ENCODE measurements around the gene MAPK11. TPM values are rescaled to one million over a fixed set of nuclear protein-coding genes. Genes with fewer than 3 reads are reported as not detected.

The MAPK11 gene
- total RNA-seq, 1 experiment from 2014 or later: 5.5 TPM

DNA sequence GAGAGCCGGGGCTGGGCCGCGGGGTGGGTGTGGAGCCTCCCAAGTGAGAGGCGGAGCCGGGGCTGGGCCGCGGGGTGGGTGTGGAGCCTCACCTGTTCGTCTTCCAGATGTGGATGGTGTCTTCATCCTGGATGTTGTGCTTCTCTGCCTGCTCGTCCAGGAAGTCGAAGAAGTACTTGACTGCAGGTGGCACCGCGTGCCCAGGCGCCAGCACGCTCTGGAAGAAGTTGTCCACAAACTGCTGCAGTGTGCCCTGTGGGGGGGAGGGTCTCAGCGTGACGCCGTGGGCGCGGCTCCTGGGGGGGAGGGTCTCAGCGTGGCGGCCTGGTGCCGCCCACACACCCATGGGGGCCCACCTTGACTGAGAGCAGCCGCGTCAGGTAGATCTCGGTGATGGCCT is 7.6 kb upstream of the MAPK11 start:
- DNase-seq: no peak
- Histone ChIP-seq H3F3A (ENCODE audit: insufficient read depth, low read depth) (peaks cover 75% of the 10 kb centered on the region), H3K4me2 (no peak overlapping the region), H3K4me1 (replicated peaks; ENCODE audit: insufficient read depth) (peaks cover 31% of the 10 kb centered on the region), H3K36me3 (ENCODE audit: low read depth) (peaks cover 63% of the 10 kb centered on the region), H3K27me3 (ENCODE audit: insufficient read depth, low read depth) (no peaks in the 10 kb centered on the region), H3K9me3 (ENCODE audit: insufficient read depth, low read depth) (no peaks in the 10 kb centered on the region), H3K4me3 (no peak overlapping the region), H2AFZ (no peak overlapping the region), H3K9me2 (ENCODE audit: insufficient read depth) (no peaks in the 10 kb centered on the region), H3K79me2 (ENCODE audit: low read depth) (peaks cover 21% of the 10 kb centered on the region), H4K20me1 (ENCODE audit: insufficient read depth) (peaks cover 22% of the 10 kb centered on the region), H3K27ac (no peak overlapping the region)
- no TSS peak for BruUV-seq (replicated peaks)
- ChIA-PET CTCF (no interaction called here), POLR2A (ENCODE audit: unreplicated experiment) (no interaction called here)
- intact Hi-C loops (cut with micrococcal nuclease; ENCODE audit: unreplicated experiment): no loop called here
- no peak for TF ChIP-seq EZH2 (IDR thresholded peaks at IDR 0.05; ENCODE audit: low read depth)
- TF ChIP-seq, protein P1, sequence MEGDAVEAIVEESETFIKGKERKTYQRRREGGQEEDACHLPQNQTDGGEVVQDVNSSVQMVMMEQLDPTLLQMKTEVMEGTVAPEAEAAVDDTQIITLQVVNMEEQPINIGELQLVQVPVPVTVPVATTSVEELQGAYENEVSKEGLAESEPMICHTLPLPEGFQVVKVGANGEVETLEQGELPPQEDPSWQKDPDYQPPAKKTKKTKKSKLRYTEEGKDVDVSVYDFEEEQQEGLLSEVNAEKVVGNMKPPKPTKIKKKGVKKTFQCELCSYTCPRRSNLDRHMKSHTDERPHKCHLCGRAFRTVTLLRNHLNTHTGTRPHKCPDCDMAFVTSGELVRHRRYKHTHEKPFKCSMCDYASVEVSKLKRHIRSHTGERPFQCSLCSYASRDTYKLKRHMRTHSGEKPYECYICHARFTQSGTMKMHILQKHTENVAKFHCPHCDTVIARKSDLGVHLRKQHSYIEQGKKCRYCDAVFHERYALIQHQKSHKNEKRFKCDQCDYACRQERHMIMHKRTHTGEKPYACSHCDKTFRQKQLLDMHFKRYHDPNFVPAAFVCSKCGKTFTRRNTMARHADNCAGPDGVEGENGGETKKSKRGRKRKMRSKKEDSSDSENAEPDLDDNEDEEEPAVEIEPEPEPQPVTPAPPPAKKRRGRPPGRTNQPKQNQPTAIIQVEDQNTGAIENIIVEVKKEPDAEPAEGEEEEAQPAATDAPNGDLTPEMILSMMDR (conservative IDR thresholded peaks at IDR 0.05): no peak

DNA sequence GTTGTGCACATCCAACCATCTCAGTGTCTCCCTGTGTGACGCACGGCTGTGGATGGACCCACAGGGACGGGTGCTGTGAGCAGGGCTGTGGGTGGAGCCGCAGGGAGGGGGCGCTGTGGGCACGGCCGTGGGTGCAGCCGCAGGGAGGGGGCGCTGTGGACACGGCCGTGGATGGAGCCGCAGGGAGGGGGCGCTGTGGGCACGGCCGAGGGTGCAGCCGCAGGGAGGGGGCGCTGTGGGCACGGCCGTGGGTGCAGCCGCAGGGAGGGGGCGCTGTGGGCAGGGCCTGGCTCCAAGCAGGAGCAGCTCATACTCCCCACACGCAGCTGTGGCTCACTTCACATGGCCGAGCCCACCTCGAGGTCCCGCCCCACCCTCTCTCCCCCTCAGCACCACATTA is 6.0 kb upstream of the MAPK11 start:
- H4K20me1 ChIP-seq (ENCODE audit: insufficient read depth): peaks cover 26% of the 10 kb centered on the region
- H3K27me3 ChIP-seq (ENCODE audit: insufficient read depth, low read depth): no peaks in the 10 kb centered on the region
- CTCF ChIA-PET: no interaction called here
- peaks cover 28% of the 10 kb centered on the region for H3K4me1 ChIP-seq (replicated peaks; ENCODE audit: insufficient read depth)
- POLR2A ChIA-PET (ENCODE audit: unreplicated experiment): no interaction called here
- BruUV-seq (replicated peaks): no TSS peak
- H3K9me2 ChIP-seq (ENCODE audit: insufficient read depth): no peaks in the 10 kb centered on the region
- peaks cover 77% of the 10 kb centered on the region for H3F3A ChIP-seq (ENCODE audit: insufficient read depth, low read depth)
- TF ChIP-seq, protein P1 (conservative IDR thresholded peaks at IDR 0.05): peak; percentile 72
- TF ChIP-seq EZH2 (IDR thresholded peaks at IDR 0.05; ENCODE audit: low read depth): no peak
- H3K4me2 ChIP-seq: no peak overlapping the region
- intact Hi-C loops (cut with micrococcal nuclease; ENCODE audit: unreplicated experiment): no loop called here
- no peak for DNase-seq
- H2AFZ ChIP-seq: no peak overlapping the region
- no peak overlapping the region for H3K4me3 ChIP-seq
- peaks cover 12% of the 10 kb centered on the region for H3K79me2 ChIP-seq (ENCODE audit: low read depth)
- no peak overlapping the region for H3K27ac ChIP-seq
- H3K9me3 ChIP-seq (ENCODE audit: insufficient read depth, low read depth): no peaks in the 10 kb centered on the region
- H3K36me3 ChIP-seq (ENCODE audit: low read depth): peaks cover 55% of the 10 kb centered on the region

DNA sequence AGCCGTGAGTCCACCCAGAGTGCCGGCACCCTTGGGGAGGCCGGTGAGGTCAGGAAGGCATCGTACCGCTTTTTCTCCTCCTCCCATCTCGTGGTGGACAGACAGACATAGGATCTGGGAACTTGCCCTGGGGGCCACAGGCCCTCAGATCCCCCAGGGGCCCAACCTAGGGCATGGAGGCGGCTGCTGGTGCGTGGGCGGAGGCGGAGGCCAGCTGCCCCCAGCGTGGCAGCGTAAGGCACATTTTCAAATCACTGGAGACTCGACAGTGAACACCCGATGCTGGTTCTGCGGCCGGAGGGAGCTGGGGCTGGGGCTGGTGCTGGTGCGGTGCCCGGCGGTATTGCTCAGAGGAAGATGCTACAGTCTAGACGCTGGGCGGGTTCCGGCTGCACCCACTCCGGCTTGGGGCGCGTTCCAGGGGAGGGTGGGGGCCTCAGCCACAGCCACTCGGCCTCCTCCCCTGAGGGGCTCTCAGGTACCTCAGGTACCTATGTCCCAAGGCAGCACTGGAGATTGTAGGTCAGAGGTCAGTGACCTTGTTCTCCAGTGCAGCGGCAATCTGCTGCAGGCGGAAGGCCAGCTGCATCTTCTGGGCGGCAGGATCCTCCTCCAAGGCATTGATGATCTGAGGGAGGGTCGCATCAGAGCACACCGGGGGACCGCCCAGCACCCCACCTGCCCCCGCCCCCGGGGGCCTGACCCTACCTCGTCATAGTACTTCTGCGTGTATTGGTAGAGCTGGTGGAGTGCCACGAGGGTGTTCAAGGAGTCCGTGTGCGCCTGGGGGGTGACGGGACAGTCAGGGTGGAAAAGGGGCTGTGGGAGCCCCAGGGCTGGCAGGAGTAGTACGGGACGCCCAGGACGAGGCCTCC is 5.2 kb upstream of the MAPK11 start:
- Histone ChIP-seq H3K27me3 (ENCODE audit: insufficient read depth, low read depth) (no peaks in the 10 kb centered on the region), H3K4me1 (replicated peaks; ENCODE audit: insufficient read depth) (peaks cover 29% of the 10 kb centered on the region), H4K20me1 (ENCODE audit: insufficient read depth) (peaks cover 26% of the 10 kb centered on the region), H3K9me2 (ENCODE audit: insufficient read depth) (no peaks in the 10 kb centered on the region), H3F3A (ENCODE audit: insufficient read depth, low read depth) (peaks cover 82% of the 10 kb centered on the region), H3K4me2 (no peak overlapping the region), H3K9me3 (ENCODE audit: insufficient read depth, low read depth) (no peaks in the 10 kb centered on the region), H3K27ac (no peak overlapping the region), H2AFZ (no peak overlapping the region), H3K79me2 (ENCODE audit: low read depth) (peaks cover 7% of the 10 kb centered on the region), H3K4me3 (no peak overlapping the region), H3K36me3 (ENCODE audit: low read depth) (peaks cover 50% of the 10 kb centered on the region)
- ChIA-PET CTCF (no interaction called here), POLR2A (ENCODE audit: unreplicated experiment) (no interaction called here)
- TSS peak; percentile 31 for BruUV-seq (replicated peaks)
- DNase-seq: no peak
- intact Hi-C loops (cut with micrococcal nuclease; ENCODE audit: unreplicated experiment): no loop called here
- TF ChIP-seq, protein P1 (conservative IDR thresholded peaks at IDR 0.05): 0 out of 2 replicates have a peak, but pooled peaks have one; percentile 2
- TF ChIP-seq EZH2 (IDR thresholded peaks at IDR 0.05; ENCODE audit: low read depth): no peak

Data from PC-9 (cell line).